Measurements from ENCODE around the gene CHRNA1.

The CHRNA1 gene

GRCh38 chr2:174763780-174764179 is 492 bp downstream of the CHRNA1 start:
- Histone ChIP-seq H3K4me3 (ENCODE audit: low read length) (no peak overlapping the region), H2AFZ (ENCODE audit: low read depth, low read length) (no peak overlapping the region), H3K36me3 (ENCODE audit: insufficient read depth, low read length) (no peaks in the 10 kb centered on the region), H3K9me3 (ENCODE audit: low read length) (no peaks in the 10 kb centered on the region), H3K4me1 (ENCODE audit: insufficient read depth, low read length) (peaks cover 14% of the 10 kb centered on the region), H3K27me3 (ENCODE audit: insufficient read depth, low read length) (no peaks in the 10 kb centered on the region)

GRCh38 chr2:174762464-174762863 is 1.8 kb downstream of the CHRNA1 start:
- H3K4me1 ChIP-seq (ENCODE audit: insufficient read depth, low read length): peaks cover 14% of the 10 kb centered on the region

DNA sequence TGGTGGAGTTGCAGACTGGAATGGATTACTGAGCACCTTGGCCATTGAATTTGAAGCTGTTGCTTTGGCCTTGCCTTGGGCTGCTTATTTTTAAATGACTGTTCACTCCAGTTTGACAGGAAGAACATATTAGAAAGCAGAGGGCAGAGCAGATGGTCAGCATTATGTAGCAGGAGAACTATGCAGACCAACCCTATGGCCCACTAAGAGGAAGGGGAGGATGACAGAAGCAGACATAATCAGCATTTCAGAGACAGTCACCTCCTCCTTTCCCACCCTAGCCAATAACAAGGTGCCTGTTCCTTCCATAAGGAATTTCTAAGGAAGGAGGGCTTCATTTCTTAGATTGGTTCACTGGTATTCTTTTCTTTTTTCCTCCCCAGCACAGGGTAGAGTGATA is 2.4 kb downstream of the CHRNA1 start:
- no peaks in the 10 kb centered on the region for H3K9me3 ChIP-seq (ENCODE audit: low read length)
- peaks cover 14% of the 10 kb centered on the region for H3K4me1 ChIP-seq (ENCODE audit: insufficient read depth, low read length)
- no peak overlapping the region for H3K4me3 ChIP-seq (ENCODE audit: low read length)

More at GRCh38 chr2:174762464-174762863, 1.8 kb downstream of the CHRNA1 start:
- Histone ChIP-seq H3K36me3 (ENCODE audit: insufficient read depth, low read length) (no peaks in the 10 kb centered on the region), H3K4me3 (ENCODE audit: low read length) (no peak overlapping the region), H3K27me3 (ENCODE audit: insufficient read depth, low read length) (no peaks in the 10 kb centered on the region), H3K9me3 (ENCODE audit: low read length) (no peaks in the 10 kb centered on the region), H2AFZ (ENCODE audit: low read depth, low read length) (no peak overlapping the region)

DNA sequence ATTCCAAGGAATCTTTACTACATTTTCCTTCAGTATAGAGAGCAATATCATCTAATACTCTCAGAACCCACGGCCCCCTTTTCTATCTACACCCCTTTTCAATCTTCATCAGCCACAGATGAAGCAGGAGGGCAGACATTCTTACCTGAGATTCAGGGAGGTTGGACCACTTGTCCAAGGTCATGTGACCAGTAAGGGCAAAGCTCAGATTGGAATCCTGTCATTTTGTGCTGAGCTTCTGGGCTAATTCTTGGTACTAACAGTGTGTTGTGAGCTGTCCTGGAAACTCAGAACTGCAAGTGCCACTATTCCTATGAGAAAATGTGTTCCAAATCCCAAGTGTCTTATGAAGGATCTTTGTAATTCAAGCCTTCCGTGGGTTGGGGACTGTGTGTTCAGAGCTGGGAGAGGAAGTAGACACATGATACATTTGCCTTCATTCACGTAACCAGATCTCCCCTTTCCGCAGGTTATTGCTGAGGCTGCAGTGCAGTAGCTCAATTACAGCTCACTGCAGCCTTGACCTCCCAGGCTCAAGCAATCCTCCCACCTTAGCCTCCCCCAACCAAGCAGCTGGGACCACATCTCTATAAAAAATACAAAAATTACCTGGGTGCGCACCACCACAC is 3.3 kb downstream of the CHRNA1 start:
- Histone ChIP-seq H2AFZ (ENCODE audit: low read depth, low read length) (no peak overlapping the region), H3K9me3 (ENCODE audit: low read length) (no peaks in the 10 kb centered on the region), H3K4me1 (ENCODE audit: insufficient read depth, low read length) (peaks cover 14% of the 10 kb centered on the region), H3K27me3 (ENCODE audit: insufficient read depth, low read length) (no peaks in the 10 kb centered on the region), H3K4me3 (ENCODE audit: low read length) (no peak overlapping the region), H3K36me3 (ENCODE audit: insufficient read depth, low read length) (no peaks in the 10 kb centered on the region)

More for the DNA sequence above, 2.4 kb downstream of the CHRNA1 start:
- Histone ChIP-seq H3K27me3 (ENCODE audit: insufficient read depth, low read length) (no peaks in the 10 kb centered on the region), H2AFZ (ENCODE audit: low read depth, low read length) (no peak overlapping the region), H3K36me3 (ENCODE audit: insufficient read depth, low read length) (no peaks in the 10 kb centered on the region)

DNA sequence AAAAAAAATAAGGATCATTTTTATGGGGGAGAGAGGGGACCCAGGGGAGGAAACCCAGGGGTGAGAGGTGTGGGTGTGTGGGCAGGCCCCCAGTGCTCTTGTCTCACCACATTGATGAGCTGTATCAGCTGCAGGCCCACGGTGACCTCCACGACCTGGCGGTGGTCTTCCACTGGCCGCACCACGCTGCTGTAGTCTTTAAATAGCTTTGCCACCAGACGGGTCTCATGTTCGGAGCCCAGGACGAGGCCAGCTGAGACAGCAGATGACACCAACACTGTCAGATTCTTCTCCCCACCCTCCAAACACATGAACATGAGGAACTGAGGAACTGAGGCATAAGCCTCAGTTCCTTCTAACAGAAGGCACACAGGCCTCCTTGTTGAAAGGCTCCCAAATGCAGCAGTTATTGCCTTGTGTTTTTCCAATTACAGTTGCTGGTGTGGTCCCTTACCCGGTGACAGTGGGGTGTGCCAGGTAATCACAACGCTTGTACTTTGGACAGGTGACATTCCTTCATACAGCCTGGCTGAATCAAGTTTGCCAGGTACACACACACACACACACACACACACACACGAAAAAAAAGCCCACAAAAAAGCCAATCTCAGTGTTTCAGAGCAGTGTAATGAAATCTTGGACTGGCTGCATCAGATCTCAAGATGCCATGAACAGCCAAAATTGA is 4.7 kb downstream of the CHRNA1 start:
- Histone ChIP-seq H3K4me3 (ENCODE audit: low read length) (no peak overlapping the region), H3K36me3 (ENCODE audit: insufficient read depth, low read length) (no peaks in the 10 kb centered on the region), H3K27me3 (ENCODE audit: insufficient read depth, low read length) (no peaks in the 10 kb centered on the region), H2AFZ (ENCODE audit: low read depth, low read length) (no peak overlapping the region), H3K4me1 (ENCODE audit: insufficient read depth, low read length) (peaks cover 14% of the 10 kb centered on the region), H3K9me3 (ENCODE audit: low read length) (no peaks in the 10 kb centered on the region)

GRCh38 chr2:174756743-174757142 is 7.5 kb downstream of the CHRNA1 start:
- Histone ChIP-seq H3K9me3 (ENCODE audit: low read length) (no peaks in the 10 kb centered on the region), H2AFZ (ENCODE audit: low read depth, low read length) (no peak overlapping the region), H3K27me3 (ENCODE audit: insufficient read depth, low read length) (no peaks in the 10 kb centered on the region), H3K36me3 (ENCODE audit: insufficient read depth, low read length) (no peaks in the 10 kb centered on the region), H3K4me3 (ENCODE audit: low read length) (no peak overlapping the region), H3K4me1 (ENCODE audit: insufficient read depth, low read length) (no peaks in the 10 kb centered on the region)

DNA sequence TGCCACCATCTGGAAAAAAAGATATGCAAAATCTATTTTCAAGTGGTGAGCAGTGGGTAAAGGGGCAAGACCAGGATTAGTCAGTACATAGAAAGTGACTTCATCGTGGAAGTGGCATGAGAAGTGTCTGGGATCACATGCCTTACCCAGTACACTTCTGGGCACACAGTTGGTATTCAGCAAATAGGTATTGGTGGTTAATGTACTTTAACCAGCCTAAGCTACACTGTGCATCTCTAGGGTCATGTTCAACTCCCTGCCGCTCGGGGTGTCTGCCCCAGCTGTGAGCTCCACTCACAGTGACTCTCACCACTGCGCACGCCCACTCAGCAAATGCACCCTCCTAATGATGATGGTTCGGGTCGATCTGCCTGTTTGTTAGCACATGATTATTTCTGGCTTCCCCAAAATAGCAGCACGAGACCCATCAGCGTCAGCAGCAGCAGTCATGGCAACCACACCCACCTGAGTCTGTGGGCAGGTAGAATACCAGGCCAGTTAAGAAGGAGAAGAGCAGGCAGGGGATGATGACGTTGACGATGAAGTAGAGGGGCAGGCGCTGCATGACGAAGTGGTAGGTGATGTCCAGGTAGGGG is 11.1 kb downstream of the CHRNA1 start:
- no peaks in the 10 kb centered on the region for H3K27me3 ChIP-seq (ENCODE audit: insufficient read depth, low read length)
- H3K4me1 ChIP-seq (ENCODE audit: insufficient read depth, low read length): peaks cover 9% of the 10 kb centered on the region
- no peaks in the 10 kb centered on the region for H3K9me3 ChIP-seq (ENCODE audit: low read length)
- no peaks in the 10 kb centered on the region for H3K36me3 ChIP-seq (ENCODE audit: insufficient read depth, low read length)
- H2AFZ ChIP-seq (ENCODE audit: low read depth, low read length): no peak overlapping the region
- no peak overlapping the region for H3K4me3 ChIP-seq (ENCODE audit: low read length)

DNA sequence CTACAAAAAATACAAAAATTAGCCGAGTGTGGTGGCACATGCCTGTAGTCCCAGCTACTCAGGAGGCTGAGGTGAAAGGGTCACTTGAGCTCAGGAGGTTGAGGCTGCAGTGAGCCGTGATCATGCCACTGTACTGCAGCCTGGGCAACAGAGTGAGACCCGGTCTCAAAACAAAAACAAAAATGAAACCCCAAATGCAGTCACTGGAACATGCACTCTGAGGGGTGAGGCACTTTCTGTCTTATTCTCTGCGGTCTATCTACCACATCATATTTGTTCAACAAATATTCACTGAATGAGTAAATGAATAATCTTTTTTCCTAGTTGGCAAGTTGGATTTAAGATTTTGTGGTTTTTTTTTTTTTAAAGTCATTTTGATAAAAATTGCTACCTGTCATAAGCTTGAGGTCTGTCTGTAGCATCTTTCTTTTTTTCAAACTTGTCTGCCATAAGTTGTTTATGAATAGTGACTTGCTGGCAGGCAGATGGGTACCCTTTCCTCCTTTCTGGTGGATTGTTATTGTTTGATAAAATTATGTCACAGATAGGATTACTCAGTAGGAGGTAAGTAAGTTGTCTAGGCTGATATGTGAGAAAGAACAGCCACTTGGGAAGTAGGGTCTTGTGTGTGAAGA is 11.8 kb downstream of the CHRNA1 start:
- Histone ChIP-seq H3K27me3 (ENCODE audit: insufficient read depth, low read length) (no peaks in the 10 kb centered on the region), H3K4me1 (ENCODE audit: insufficient read depth, low read length) (peaks cover 9% of the 10 kb centered on the region), H3K36me3 (ENCODE audit: insufficient read depth, low read length) (no peaks in the 10 kb centered on the region), H3K4me3 (ENCODE audit: low read length) (no peak overlapping the region), H3K9me3 (ENCODE audit: low read length) (no peaks in the 10 kb centered on the region), H2AFZ (ENCODE audit: low read depth, low read length) (no peak overlapping the region)

GRCh38 chr2:174750923-174751441 is 13.3 kb downstream of the CHRNA1 start:
- Histone ChIP-seq H3K27me3 (ENCODE audit: insufficient read depth, low read length) (no peaks in the 10 kb centered on the region), H3K9me3 (ENCODE audit: low read length) (no peaks in the 10 kb centered on the region), H3K4me3 (ENCODE audit: low read length) (no peak overlapping the region), H3K4me1 (ENCODE audit: insufficient read depth, low read length) (peaks cover 9% of the 10 kb centered on the region), H3K36me3 (ENCODE audit: insufficient read depth, low read length) (no peaks in the 10 kb centered on the region), H2AFZ (ENCODE audit: low read depth, low read length) (no peak overlapping the region)

- H3K4me1 ChIP-seq (ENCODE audit: insufficient read depth, low read length): peaks cover 11% of the 10 kb centered on the region
- no peaks in the 10 kb centered on the region for H3K9me3 ChIP-seq (ENCODE audit: low read length)
- no peak overlapping the region for H3K4me3 ChIP-seq (ENCODE audit: low read length)
- H3K27me3 ChIP-seq (ENCODE audit: insufficient read depth, low read length): no peaks in the 10 kb centered on the region
- no peaks in the 10 kb centered on the region for H3K36me3 ChIP-seq (ENCODE audit: insufficient read depth, low read length)
- no peak overlapping the region for H2AFZ ChIP-seq (ENCODE audit: low read depth, low read length)
Observed at GRCh38 chr2:174749793-174750192, 14.5 kb downstream of the CHRNA1 start.

DNA sequence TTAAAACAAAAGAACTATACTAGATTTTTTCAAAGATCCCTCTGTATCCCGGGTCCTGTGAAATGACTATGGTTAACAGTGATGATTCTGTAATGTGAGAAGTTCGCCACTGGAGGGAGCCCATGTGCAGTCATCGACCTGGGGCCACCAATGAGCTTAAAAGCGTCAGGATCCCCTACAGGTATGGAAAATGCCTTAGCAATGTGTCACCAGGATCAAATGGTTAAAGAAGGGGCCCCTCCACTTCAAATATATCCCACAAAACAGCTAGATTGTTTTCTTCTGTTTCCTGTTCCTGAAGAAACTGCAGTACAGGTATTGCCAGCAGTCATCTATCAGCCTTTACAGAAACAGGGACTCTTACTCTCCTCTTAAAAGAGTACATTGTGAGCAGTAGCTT is 15.3 kb downstream of the CHRNA1 start:
- Histone ChIP-seq H3K4me3 (ENCODE audit: low read length) (no peak overlapping the region), H2AFZ (ENCODE audit: low read depth, low read length) (no peak overlapping the region), H3K4me1 (ENCODE audit: insufficient read depth, low read length) (peaks cover 12% of the 10 kb centered on the region), H3K36me3 (ENCODE audit: insufficient read depth, low read length) (no peaks in the 10 kb centered on the region), H3K27me3 (ENCODE audit: insufficient read depth, low read length) (no peaks in the 10 kb centered on the region), H3K9me3 (ENCODE audit: low read length) (no peaks in the 10 kb centered on the region)

- Histone ChIP-seq H3K36me3 (ENCODE audit: insufficient read depth, low read length) (no peaks in the 10 kb centered on the region), H3K27me3 (ENCODE audit: insufficient read depth, low read length) (no peaks in the 10 kb centered on the region), H3K4me1 (ENCODE audit: insufficient read depth, low read length) (peaks cover 12% of the 10 kb centered on the region), H3K4me3 (ENCODE audit: low read length) (no peak overlapping the region), H2AFZ (ENCODE audit: low read depth, low read length) (no peak overlapping the region), H3K9me3 (ENCODE audit: low read length) (no peaks in the 10 kb centered on the region)
Observed at GRCh38 chr2:174745142-174745541, 19.1 kb downstream of the CHRNA1 start.

GRCh38 chr2:174744111-174744510 is 20.2 kb downstream of the CHRNA1 start:
- Histone ChIP-seq H3K4me1 (ENCODE audit: insufficient read depth, low read length) (peaks cover 5% of the 10 kb centered on the region), H3K36me3 (ENCODE audit: insufficient read depth, low read length) (no peaks in the 10 kb centered on the region), H2AFZ (ENCODE audit: low read depth, low read length) (no peak overlapping the region), H3K27me3 (ENCODE audit: insufficient read depth, low read length) (peaks cover 4% of the 10 kb centered on the region), H3K9me3 (ENCODE audit: low read length) (no peaks in the 10 kb centered on the region), H3K4me3 (ENCODE audit: low read length) (no peak overlapping the region)
